ELR (cell line): ENCODE data around the gene IL21.
A peak's percentile ranks its signal among the peaks of the same experiment; 100 is the strongest.
"Not testable (repeated sequence)": the region's sequence is repeated elsewhere in the genome, so short reads cannot be mapped to it uniquely, and the experiment has no call there.

Experiments
- DNase-seq: peaks from one replicate; pipeline ENCODE4 v3.0.0-alpha.2; 2015; ENCODE audit warnings: low read depth

IL21 gene

DNA sequence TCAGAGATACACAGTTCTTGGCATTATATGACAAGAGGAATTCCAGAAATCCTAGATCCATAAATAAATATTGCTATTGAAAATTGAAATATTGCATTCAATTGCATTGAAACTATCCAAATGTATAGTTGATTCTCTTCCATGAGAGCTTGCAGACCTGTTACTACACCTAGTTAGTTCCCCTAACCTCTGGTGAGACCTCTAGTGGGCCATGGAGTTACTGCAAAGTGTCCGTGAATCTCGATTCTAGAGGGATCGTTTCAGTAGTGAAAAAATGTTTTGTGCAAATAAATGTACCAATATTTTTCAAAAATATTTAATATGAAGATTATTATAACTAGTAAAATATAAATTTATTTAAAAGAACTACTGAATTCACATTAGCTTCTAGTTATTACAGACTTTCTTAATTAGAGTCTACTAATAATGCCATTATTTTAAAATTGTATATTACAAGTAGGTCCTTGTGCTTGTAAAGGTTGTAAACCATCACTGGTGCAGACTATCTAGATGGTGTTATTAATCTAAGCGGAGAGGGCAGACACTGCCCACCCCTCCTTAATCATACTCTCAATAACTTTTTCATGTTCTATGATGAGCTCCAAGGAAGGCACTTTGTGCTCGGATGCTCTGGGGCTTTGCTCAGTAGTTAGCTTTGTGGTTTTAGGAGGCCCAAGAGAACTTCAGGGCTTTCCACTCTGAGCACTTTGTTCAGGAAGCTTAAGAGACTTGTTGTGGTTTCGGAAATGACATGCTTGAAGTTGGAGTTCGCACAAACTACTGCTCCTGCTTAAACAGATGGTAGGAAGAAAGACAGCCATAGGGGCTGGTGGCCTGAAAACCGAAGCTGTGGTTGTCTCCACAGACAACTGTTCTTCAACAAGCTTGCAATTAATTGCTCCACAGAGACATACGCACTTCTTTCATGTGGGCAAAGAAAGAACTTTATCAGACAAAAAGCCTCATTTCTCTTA, 42.8 kb downstream of the IL21 start:
- DNase-seq: peak; percentile 62

DNA sequence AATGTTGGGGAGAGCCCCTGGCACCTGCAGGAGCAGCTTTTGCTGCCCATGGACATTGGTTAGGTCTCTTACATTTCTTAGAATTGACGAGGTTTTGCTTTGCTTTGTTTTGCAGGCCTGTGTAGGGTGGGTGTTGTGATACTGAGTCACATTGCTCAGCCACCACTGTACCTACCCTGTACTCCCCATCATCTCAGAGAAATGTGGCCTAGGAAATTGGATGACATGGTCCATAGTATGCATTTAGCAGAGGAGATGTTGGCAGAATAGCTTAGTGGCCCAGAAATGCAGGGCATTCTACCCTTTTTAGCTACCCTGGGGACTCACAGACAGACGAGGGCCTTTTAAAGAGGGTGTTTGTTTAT, 43.7 kb downstream of the IL21 start:
- DNase-seq: no peak

DNA sequence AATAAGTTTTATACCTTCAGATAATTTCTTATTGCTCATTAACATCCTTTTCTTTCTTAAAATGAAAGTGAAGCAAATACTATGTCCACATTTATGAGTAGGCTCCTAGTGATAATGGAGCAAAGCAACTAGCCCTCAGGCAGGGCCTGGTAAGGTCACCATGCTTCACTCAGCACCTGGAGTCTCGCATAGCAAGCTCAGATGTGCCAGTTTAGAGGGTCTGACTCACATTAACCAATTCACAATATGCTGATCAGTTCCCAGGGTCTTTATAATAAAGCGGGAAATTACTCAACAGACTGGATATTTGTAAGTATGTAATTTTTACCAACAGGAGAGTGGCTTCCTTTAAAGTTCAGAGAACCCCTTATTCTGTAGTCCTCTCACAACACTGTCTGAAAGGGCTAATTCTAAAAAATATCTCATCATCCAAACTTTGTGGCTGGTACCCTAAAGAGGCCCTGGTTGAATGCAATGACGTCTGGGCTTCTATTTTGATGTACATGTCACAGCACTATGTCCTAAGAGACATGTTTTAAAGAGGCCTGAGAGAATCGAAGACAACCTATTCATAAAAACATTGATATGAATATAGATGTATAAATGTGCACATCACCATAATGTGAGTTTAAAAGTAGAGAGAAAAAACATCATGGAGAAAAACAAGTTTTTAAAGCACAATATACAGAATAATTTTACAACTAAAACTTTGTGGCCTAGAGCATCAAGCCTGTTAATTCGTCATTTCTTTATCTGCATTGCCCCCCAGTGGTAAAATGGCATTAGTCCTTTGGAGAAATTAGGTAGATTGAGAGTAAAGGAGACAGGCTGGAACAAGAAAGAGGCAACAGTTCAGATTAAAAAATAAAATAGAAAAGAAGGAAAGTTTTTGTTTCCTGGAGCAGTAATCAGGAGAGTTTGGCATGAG, 44.3 kb downstream of the IL21 start:
- peak; percentile 62 for DNase-seq

DNA sequence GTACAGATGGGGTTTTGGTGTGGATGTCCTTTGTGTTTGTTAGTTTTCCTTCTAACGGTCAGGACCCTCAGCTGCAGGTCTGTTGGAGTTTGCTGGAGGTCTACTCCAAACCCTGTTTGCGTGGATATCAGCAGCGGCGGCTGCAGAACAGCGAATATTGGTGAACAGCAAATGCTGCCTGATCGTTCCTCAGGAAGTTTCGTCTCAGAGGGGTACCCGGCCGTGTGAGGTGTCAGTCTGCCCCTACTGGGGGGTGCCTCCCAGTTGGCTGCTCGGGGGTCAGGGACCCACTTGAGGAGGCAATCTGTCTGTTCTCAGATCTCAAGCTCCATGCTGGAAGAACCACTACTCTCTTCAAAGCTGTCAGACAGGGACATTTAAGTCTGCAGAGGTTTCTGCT, 46.5 kb downstream of the IL21 start:
- not testable (repeated sequence) for DNase-seq

DNA sequence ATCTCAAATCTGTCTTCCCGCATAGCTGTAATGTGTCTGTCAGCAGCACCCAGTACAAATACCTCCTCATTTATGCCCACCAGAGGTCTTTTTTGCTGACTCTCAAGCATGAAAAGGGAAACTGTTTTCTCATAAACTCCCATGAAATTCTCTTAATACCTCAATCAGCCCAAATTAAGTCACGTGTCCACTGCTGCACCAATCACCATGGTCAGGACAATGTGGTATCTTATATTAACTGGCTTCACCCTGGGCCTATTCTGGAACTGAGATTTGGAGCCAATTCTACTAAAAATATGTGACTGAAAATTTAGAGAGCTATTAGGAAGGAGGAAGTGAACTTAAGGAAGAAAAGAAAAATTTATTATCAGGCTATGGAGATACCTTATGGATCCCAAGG, 58.4 kb downstream of the IL21 start:
- DNase-seq: no peak
